Measurements from ENCODE around the gene COQ8B. TPM values are rescaled to one million over a fixed set of nuclear protein-coding genes. Genes with fewer than 3 reads are reported as not detected.

COQ8B gene
- total and polyA plus RNA-seq, 2 of the 4 experiments (the other 2 are of a cell fraction): 14.9 to 23.2 TPM

GRCh38 chr19:40707615-40708014 lies 9.1 kb downstream of the COQ8B start:
- H3K4ac ChIP-seq (ENCODE audit: low read depth, low read length): no peak overlapping the region
- no peak for TF ChIP-seq CEBPB (IDR thresholded peaks at IDR 0.05; ENCODE audit: low read depth, low read length)
- no peak for TF ChIP-seq ELK1 (IDR thresholded peaks at IDR 0.05; ENCODE audit: borderline replicate concordance, low read depth, low read length)
- no peak for TF ChIP-seq BHLHE40 (IDR thresholded peaks at IDR 0.05; ENCODE audit: low read depth, low read length)
- TF ChIP-seq FOS (IDR thresholded peaks at IDR 0.05; ENCODE audit: low read depth, low read length): no peak
- no peak for TF ChIP-seq USF2 (IDR thresholded peaks at IDR 0.05; ENCODE audit: low read depth, low read length)
- no peak for TF ChIP-seq MAZ (IDR thresholded peaks at IDR 0.05; ENCODE audit: borderline replicate concordance, low read depth, low read length)
- no peak overlapping the region for H3K56ac ChIP-seq (ENCODE audit: extremely low read depth, insufficient read depth, low read length)
- H3K4me2 ChIP-seq (ENCODE audit: low read depth, low read length): no peak overlapping the region
- no peak overlapping the region for H3K18ac ChIP-seq (ENCODE audit: low read depth, low read length)
- BruUV-seq (replicated peaks): no TSS peak
- intact Hi-C loops (cut with micrococcal nuclease): no loop called here
- no peak overlapping the region for H4K5ac ChIP-seq (ENCODE audit: low read depth, low read length)
- H4K91ac ChIP-seq (ENCODE audit: insufficient read depth, low read depth, low read length): no peak overlapping the region
- no peak overlapping the region for H4K8ac ChIP-seq (ENCODE audit: low read depth in 2 of 2, low read length in 2 of 2)
- ChIA-PET POLR2A (ENCODE audit: unreplicated experiment) (no interaction called here), CTCF (interaction anchor here (1.0 kb wide), 1 partner anchor 73 kb away, joined by 3 read pairs; no protein-coding TSS in a partner anchor)
- no peak overlapping the region for H3K4me3 ChIP-seq (ENCODE audit: insufficient read depth, low read depth, low read length)
- H2BK5ac ChIP-seq (ENCODE audit: low read depth, low read length, poor library complexity, severe bottlenecking): no peak overlapping the region
- H3K79me1 ChIP-seq (ENCODE audit: low read depth in 1 of 2, low read length in 2 of 2): peaks cover 5 to 9% of the 10 kb centered on the region in 2 experiments; a peak in 2 of 4 replicates
- no peak overlapping the region for H2AK9ac ChIP-seq (replicated peaks; ENCODE audit: low read depth, low read length, poor library complexity)
- H3K9me3 ChIP-seq (ENCODE audit: control insufficient read depth, insufficient read depth, low read length): no peaks in the 10 kb centered on the region
- no peak overlapping the region for H2AFZ ChIP-seq (replicated peaks; ENCODE audit: low read length, poor library complexity)
- no peak overlapping the region for H2BK20ac ChIP-seq (ENCODE audit: low read depth, low read length)
- in situ Hi-C loops (cut with MboI; ENCODE audit: low sequenced_read_pairs): no loop called here
- dilution Hi-C loops (cut with HindIII; ENCODE audit: low sequenced_read_pairs, unreplicated experiment): no loop called here
- H3K36me3 ChIP-seq (ENCODE audit: control insufficient read depth, insufficient read depth, low read length): peaks cover 47% of the 10 kb centered on the region
- H3K14ac ChIP-seq (replicated peaks; ENCODE audit: low read depth, low read length): no peak overlapping the region
- no peak overlapping the region for H3K23ac ChIP-seq (ENCODE audit: low read depth, low read length)
- no peaks in the 10 kb centered on the region for H4K20me1 ChIP-seq (ENCODE audit: insufficient read depth, low read length)
- no peak overlapping the region for H2BK120ac ChIP-seq (ENCODE audit: low read depth, low read length)
- H3K4me1 ChIP-seq (ENCODE audit: control insufficient read depth, insufficient read depth, low read length): no peaks in the 10 kb centered on the region
- no peak overlapping the region for H2AK5ac ChIP-seq (ENCODE audit: low read depth, low read length)
- no peaks in the 10 kb centered on the region for H3K27me3 ChIP-seq (ENCODE audit: control insufficient read depth, insufficient read depth, low read length)
- no peak overlapping the region for H2BK15ac ChIP-seq (ENCODE audit: low read depth, low read length)
- ATAC-seq (ENCODE audit: low read depth): no peak
- no peak overlapping the region for H3K27ac ChIP-seq (ENCODE audit: insufficient read depth, low read length)
- no peak overlapping the region for H3K9ac ChIP-seq (ENCODE audit: low read depth, low read length)
- 94% methylated on average over 3 of the region's 7 CpGs; no CpG with 5 or more reads in 1 of the 2 experiments for WGBS, 2 experiments (ENCODE audit: extremely low coverage in 2 of 2, insufficient read length in 1 of 2)
- no peak for DNase-seq
- no peaks in the 10 kb centered on the region for H3K9me1 ChIP-seq (ENCODE audit: insufficient read depth, low read length)

Data from IMR-90 (cell line).